Esophagus (tissue), 2 donors: ENCODE results near the gene CBX7. TPM values are rescaled to one million over a fixed set of nuclear protein-coding genes. Genes with fewer than 3 reads are reported as not detected.

Experiments
- H3K27ac ChIP-seq, 2 donors: one replicate each; pipeline ENCODE4 v1.5.1; 2013; ENCODE audit warnings: low read depth in 2 of 2, mild to moderate bottlenecking in 2 of 2, inconsistent platforms in 1 of 2, low read length in 1 of 2, moderate library complexity in 1 of 2
- H3K27me3 ChIP-seq, 2 donors: one replicate each; pipeline ENCODE4 v1.6.1; 2013; ENCODE audit warnings: low read length in 2 of 2, control low read depth in 1 of 2, mild to moderate bottlenecking in 1 of 2; ENCODE audit not compliant: insufficient read depth in 2 of 2, control insufficient read depth in 1 of 2
- H3K36me3 ChIP-seq, 2 donors: one replicate each; pipeline ENCODE4 v1.6.1; 2013; ENCODE audit warnings: low read length in 1 of 2; ENCODE audit not compliant: control insufficient read depth in 2 of 2, insufficient read depth in 2 of 2
- H3K4me1 ChIP-seq, 2 donors: one replicate each; pipeline ENCODE4 v1.6.1; 2013; ENCODE audit warnings: low read length in 1 of 2; ENCODE audit not compliant: control insufficient read depth in 2 of 2, insufficient read depth in 2 of 2
- H3K4me3 ChIP-seq, 2 donors: one replicate each; pipeline ENCODE4 v1.5.1; 2013; ENCODE audit warnings: low read length in 2 of 2, mild to moderate bottlenecking in 2 of 2, low read depth in 1 of 2, moderate library complexity in 1 of 2
- H3K9me3 ChIP-seq, 2 donors: one replicate each; pipeline ENCODE4 v1.6.1; 2013; ENCODE audit warnings: mild to moderate bottlenecking in 2 of 2, low read depth in 1 of 2, low read length in 1 of 2, moderate library complexity in 1 of 2; ENCODE audit not compliant: control insufficient read depth in 2 of 2, insufficient read depth in 1 of 2
- WGBS, 2 donors: extraction: QIAGEN DNeasy Blood & Tissue Kit; methylation state at CpG; one replicate each; pipeline ENCODE4 v1.1.7; 2013; 5-methylcytosine and 5-hydroxymethylcytosine counted together
- polyA plus RNA-seq, 2 donors: library from polyadenylated mRNA; stranded (reverse); fragments of 200-250 nt; gene quantifications; one replicate each; pipeline ENCODE4 v1.2.3, GENCODE V29; 2013
- donor health status: healthy with polysubstance abuse.
- donor health status: Bipolar disorder and iron deficiency.

CBX7 gene
- polyA plus RNA-seq, 2 donors, result 12.2 to 19.1 TPM

GRCh38 chr22:39115570-39115969 is 36.9 kb downstream of the CBX7 start:
- no peaks in the 10 kb centered on the region for H3K9me3 ChIP-seq
- WGBS, 2 donors, result 88 to 92% methylated on average over 2 of the region's 2 CpGs
- no peaks in the 10 kb centered on the region for H3K4me1 ChIP-seq

GRCh38 chr22:39114112-39114511 is 38.4 kb downstream of the CBX7 start:
- Histone ChIP-seq H3K4me3 (no peak overlapping the region), H3K9me3 (no peaks in the 10 kb centered on the region), H3K36me3 (no peaks in the 10 kb centered on the region), H3K4me1 (no peaks in the 10 kb centered on the region), H3K27ac (no peak overlapping the region), H3K27me3 (no peaks in the 10 kb centered on the region)
- WGBS, 2 donors, result 54 to 63% methylated on average over 6 of the region's 6 CpGs

More at GRCh38 chr22:39115570-39115969, 36.9 kb downstream of the CBX7 start:
- H3K27me3 ChIP-seq, result no peaks in the 10 kb centered on the region
- no peaks in the 10 kb centered on the region for H3K36me3 ChIP-seq
- H3K27ac ChIP-seq, result no peak overlapping the region
- H3K4me3 ChIP-seq, result no peak overlapping the region

GRCh38 chr22:39110631-39111561 is 41.6 kb downstream of the CBX7 start:
- 56 to 61% methylated on average over 15 of the region's 15 CpGs for WGBS, 2 donors
- H3K4me1 ChIP-seq, result no peaks in the 10 kb centered on the region
- H3K36me3 ChIP-seq, result no peaks in the 10 kb centered on the region
- H3K9me3 ChIP-seq, result no peaks in the 10 kb centered on the region
- no peaks in the 10 kb centered on the region for H3K27me3 ChIP-seq
- no peak overlapping the region for H3K27ac ChIP-seq
- H3K4me3 ChIP-seq, result no peak overlapping the region

- H3K27me3 ChIP-seq, result no peaks in the 10 kb centered on the region
- H3K27ac ChIP-seq, result no peak overlapping the region
- H3K9me3 ChIP-seq, result no peaks in the 10 kb centered on the region
- no peaks in the 10 kb centered on the region for H3K4me1 ChIP-seq
- 75 to 88% methylated on average over 9 of the region's 9 CpGs for WGBS, 2 donors
- no peak overlapping the region for H3K4me3 ChIP-seq
- H3K36me3 ChIP-seq, result no peaks in the 10 kb centered on the region
Measured at GRCh38 chr22:39109361-39109760, 43.1 kb downstream of the CBX7 start.

GRCh38 chr22:39108487-39108886 is 44.0 kb downstream of the CBX7 start:
- H3K27me3 ChIP-seq, result no peaks in the 10 kb centered on the region
- 95 to 96% methylated on average over 4 of the region's 4 CpGs for WGBS, 2 donors
- H3K9me3 ChIP-seq, result no peaks in the 10 kb centered on the region
- H3K27ac ChIP-seq, result no peak overlapping the region
- H3K4me3 ChIP-seq, result no peak overlapping the region
- no peaks in the 10 kb centered on the region for H3K36me3 ChIP-seq
- H3K4me1 ChIP-seq, result no peaks in the 10 kb centered on the region

- no peaks in the 10 kb centered on the region for H3K36me3 ChIP-seq
- 80 to 84% methylated on average over 2 of the region's 2 CpGs for WGBS, 2 donors
Measured at GRCh38 chr22:39106326-39106725, 46.2 kb downstream of the CBX7 start.

GRCh38 chr22:39103431-39103830 is 49.0 kb downstream of the CBX7 start:
- Histone ChIP-seq H3K36me3 (no peaks in the 10 kb centered on the region), H3K4me1 (peaks cover 0 to 4% of the 10 kb centered on the region in 2 donors), H3K4me3 (no peak overlapping the region), H3K27ac (no peak overlapping the region), H3K9me3 (no peaks in the 10 kb centered on the region), H3K27me3 (no peaks in the 10 kb centered on the region)
- WGBS, 2 donors, result 73 to 82% methylated on average over 2 of the region's 2 CpGs

More at GRCh38 chr22:39106326-39106725, 46.2 kb downstream of the CBX7 start:
- H3K27me3 ChIP-seq, result no peaks in the 10 kb centered on the region
- H3K27ac ChIP-seq, result no peak overlapping the region
- no peaks in the 10 kb centered on the region for H3K4me1 ChIP-seq
- H3K9me3 ChIP-seq, result no peaks in the 10 kb centered on the region
- H3K4me3 ChIP-seq, result no peak overlapping the region

GRCh38 chr22:39101226-39101625 is 51.3 kb downstream of the CBX7 start:
- H3K27me3 ChIP-seq, result no peaks in the 10 kb centered on the region
- H3K36me3 ChIP-seq, result no peaks in the 10 kb centered on the region
- H3K27ac ChIP-seq, result no peak overlapping the region
- H3K4me3 ChIP-seq, result no peak overlapping the region
- WGBS, 2 donors, result 72 to 78% methylated on average over 10 to 11 of the region's 13 CpGs
- no peaks in the 10 kb centered on the region for H3K9me3 ChIP-seq
- H3K4me1 ChIP-seq, result peaks cover 0 to 11% of the 10 kb centered on the region in 2 donors

- peaks cover 0 to 11% of the 10 kb centered on the region in 2 donors for H3K4me1 ChIP-seq
- no peaks in the 10 kb centered on the region for H3K9me3 ChIP-seq
- 67 to 74% methylated on average over 8 of the region's 8 CpGs for WGBS, 2 donors
- H3K36me3 ChIP-seq, result no peaks in the 10 kb centered on the region
- H3K4me3 ChIP-seq, result no peak overlapping the region
- H3K27ac ChIP-seq, result no peak overlapping the region
- H3K27me3 ChIP-seq, result no peaks in the 10 kb centered on the region
Measured at GRCh38 chr22:39098576-39098975, 53.9 kb downstream of the CBX7 start.

- peaks cover 0 to 11% of the 10 kb centered on the region in 2 donors for H3K4me1 ChIP-seq
- H3K36me3 ChIP-seq, result no peaks in the 10 kb centered on the region
- H3K4me3 ChIP-seq, result no peak overlapping the region
- H3K9me3 ChIP-seq, result no peaks in the 10 kb centered on the region
- 69 to 79% methylated on average over 6 of the region's 6 CpGs for WGBS, 2 donors
- H3K27ac ChIP-seq, result no peak overlapping the region
- no peaks in the 10 kb centered on the region for H3K27me3 ChIP-seq
Measured at GRCh38 chr22:39098026-39098425, 54.5 kb downstream of the CBX7 start.
